Measurements from ENCODE around the gene POLR1A. TPM values are rescaled to one million over a fixed set of nuclear protein-coding genes. Genes with fewer than 3 reads are reported as not detected.

POLR1A gene
- total and polyA plus RNA-seq, 2 of the 8 experiments (the other 6 are each of a cell fraction or from before 2014, with no cell fraction given): 8.9 to 58.1 TPM

DNA sequence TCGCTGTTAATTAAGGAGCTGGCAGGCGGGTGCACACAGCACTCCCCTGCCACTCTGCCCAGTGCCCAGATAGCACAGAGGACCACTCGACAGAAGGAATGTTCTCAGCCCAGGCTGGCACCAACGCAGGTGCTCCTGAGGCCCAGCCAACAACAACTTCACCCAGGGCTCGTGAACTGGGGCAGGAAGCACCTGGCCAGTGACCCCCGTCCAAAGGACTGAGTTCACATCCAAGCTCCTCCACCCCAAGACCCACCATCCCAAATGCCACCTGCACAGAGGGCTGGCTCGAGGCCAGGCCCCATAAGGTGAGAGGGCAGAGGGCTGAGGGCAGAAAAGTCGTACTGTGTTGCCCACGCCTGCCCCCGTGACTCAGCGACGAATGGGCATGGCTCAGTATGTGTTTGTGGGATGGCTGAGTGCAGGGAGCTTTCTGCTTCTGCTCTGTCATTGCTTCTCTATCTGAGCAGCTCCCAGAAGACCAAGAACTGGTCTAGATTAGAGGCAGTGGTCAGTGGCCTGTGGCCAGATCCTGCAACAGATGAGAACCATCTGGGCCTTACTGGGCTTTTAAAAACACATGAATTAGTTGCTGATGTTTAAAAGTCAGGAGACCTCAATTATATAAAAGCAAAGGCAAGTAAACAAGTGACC, 68.4 kb downstream of the POLR1A start:
- Histone ChIP-seq H3K4me3 (ENCODE audit: extremely low read depth in 1 of 4, insufficient read depth in 2 of 4, low read depth in 3 of 4, low read length in 4 of 4) (no peak overlapping the region), H2AK5ac (ENCODE audit: low read depth, low read length) (no peak overlapping the region), H3K79me1 (ENCODE audit: low read depth, low read length) (0 out of 2 replicates have a peak, but pooled peaks cover 2% of the 10 kb centered on the region), H4K5ac (ENCODE audit: insufficient read length, low read depth, low read length) (no peak overlapping the region), H2AFZ (ENCODE audit: low read length) (no peak overlapping the region), H2BK120ac (replicated peaks; ENCODE audit: low read depth, low read length) (no peak overlapping the region), H3K56ac (replicated peaks; ENCODE audit: insufficient read length, low read depth, low read length) (no peak overlapping the region), H3K4me1 (replicated peaks in 1 of 4; ENCODE audit: control insufficient read depth in 3 of 4, insufficient read depth in 4 of 4, low read length in 3 of 4) (no peaks in the 10 kb centered on the region; a peak in 1 of 7 replicates), H4K8ac (ENCODE audit: extremely low read depth, insufficient read depth, low read length) (no peak overlapping the region), H2BK5ac (ENCODE audit: low read depth, low read length) (no peak overlapping the region), H3K18ac (ENCODE audit: extremely low read depth, low read length) (no peak overlapping the region), H3K79me2 (ENCODE audit: control insufficient read depth in 1 of 2, insufficient read depth in 2 of 2, low read length in 2 of 2) (no peaks in the 10 kb centered on the region), H4K20me1 (replicated peaks in 1 of 2; ENCODE audit: control insufficient read depth in 1 of 2, insufficient read depth in 2 of 2, low read length in 2 of 2) (peaks cover 7 to 10% of the 10 kb centered on the region in 2 experiments), H3K36me3 (ENCODE audit: control insufficient read depth in 2 of 4, insufficient read depth in 4 of 4, low read length in 3 of 4) (peaks cover 31 to 77% (median 56%) of the 10 kb centered on the region in 4 experiments), H3K4me2 (ENCODE audit: insufficient read depth in 1 of 2, low read depth in 2 of 2, low read length in 2 of 2) (no peak overlapping the region), H3K4ac (replicated peaks; ENCODE audit: insufficient read length, low read depth, low read length) (no peak overlapping the region), H3K23ac (ENCODE audit: insufficient read length) (no peak overlapping the region), H3K9ac (replicated peaks in 1 of 4; ENCODE audit: extremely low read depth in 1 of 4, low read depth in 3 of 4, low read length in 3 of 4) (no peak overlapping the region), H3K27me3 (replicated peaks in 1 of 4; ENCODE audit: control insufficient read depth in 3 of 4, extremely low read depth in 1 of 4, insufficient read depth in 3 of 4, low read length in 3 of 4) (no peaks in the 10 kb centered on the region), H3K27ac (ENCODE audit: low read depth, low read length) (no peak overlapping the region), H3K23me2 (ENCODE audit: low read depth, low read length) (no peaks in the 10 kb centered on the region), H2BK15ac (ENCODE audit: low read length) (no peak overlapping the region), H2BK12ac (ENCODE audit: low read depth, low read length) (no peak overlapping the region), H4K91ac (replicated peaks; ENCODE audit: insufficient read length, low read length) (no peak overlapping the region), H3K14ac (ENCODE audit: insufficient read length) (no peak overlapping the region), H2BK20ac (ENCODE audit: low read length) (no peak overlapping the region), H3K9me3 (ENCODE audit: insufficient read depth in 2 of 2, low read depth in 1 of 2, low read length in 1 of 2) (no peaks in the 10 kb centered on the region)
- FAIRE-seq (no peak), DNase-seq (ENCODE audit: low read depth in 1 of 2, low spot score in 2 of 2) (no peak)
- 83% methylated on average over 12 of the region's 12 CpGs; no CpG with 5 or more reads in 1 of the 2 experiments for WGBS, 2 experiments (ENCODE audit: extremely low coverage in 1 of 2, insufficient coverage in 1 of 2, insufficient read length in 1 of 2, insufficient replicate concordance in 2 of 2, low coverage in 1 of 2, low lambda C conversion rate in 2 of 2, missing lambda C conversion rate in 1 of 2)
- POLR2A ChIA-PET (ENCODE audit: partially characterized antibody): no interaction called here
- CTCF ChIA-PET (ENCODE audit: partially characterized antibody): interaction anchor here (0.6 to 2.6 kb wide), 5 partner anchors 13 to 382 kb away, joined by 3 to 12 read pairs (median 3); no protein-coding TSS in a partner anchor
- TF ChIP-seq JUN (IDR thresholded peaks at IDR 0.05; ENCODE audit: low read depth, low read length): no peak
- TF ChIP-seq RFX5 (IDR thresholded peaks at IDR 0.05; ENCODE audit: borderline replicate concordance, low read depth, low read length): no peak
- no peak for TF ChIP-seq GTF2F1 (IDR thresholded peaks at IDR 0.05; ENCODE audit: borderline replicate concordance, low read depth, low read length)
- no peak for TF ChIP-seq RAD21 (IDR thresholded peaks at IDR 0.05 in 1 of 2, conservative IDR thresholded peaks at IDR 0.05 in 1 of 2; ENCODE audit: low read depth in 2 of 2, low read length in 2 of 2)
- TF ChIP-seq CHD2 (IDR thresholded peaks at IDR 0.05; ENCODE audit: low read length): no peak
- TF ChIP-seq EP300 (IDR thresholded peaks at IDR 0.05; ENCODE audit: borderline replicate concordance in 1 of 2, low read depth in 2 of 2, low read length in 2 of 2): no peak
- no peak for TF ChIP-seq KDM1A (IDR thresholded peaks at IDR 0.05; ENCODE audit: borderline replicate concordance, low read length)

All from H1 (cell line).